Brain microvascular endothelial cell (primary cell): ENCODE data around the gene CNTLN.

Source experiments
- DNase-seq: peaks from one replicate; pipeline ENCODE4 v3.0.0-alpha.2; 2020
- H3K27ac ChIP-seq: fragments of 250-450 bp; sonication (Bioruptor Pico); 2 replicates; pipeline ENCODE4 v1.5.1; 2020; ENCODE audit warnings: mild to moderate bottlenecking, moderate library complexity
- H3K27me3 ChIP-seq: fragments of 250-450 bp; sonication (Bioruptor Pico); replicated peaks from 2 replicates; pipeline ENCODE4 v1.5.1; 2020; ENCODE audit warnings: mild to moderate bottlenecking
- H3K36me3 ChIP-seq: fragments of 250-450 bp; sonication (Bioruptor Pico); replicated peaks from 2 replicates; pipeline ENCODE4 v1.5.1; 2020; ENCODE audit warnings: mild to moderate bottlenecking
- H3K4me3 ChIP-seq: 2 replicates; pipeline ENCODE4 v1.5.1; 2011; ENCODE audit warnings: low read depth, mild to moderate bottlenecking, control low read depth, low read length, moderate library complexity
- CTCF ChIP-seq: IDR thresholded peaks from 2 replicates; pipeline ENCODE4 v1.5.1; 2011; ENCODE audit warnings: low read depth, mild to moderate bottlenecking, moderate library complexity, low read length, control low read depth, inconsistent platforms; ENCODE audit errors: missing control alignments
- in situ Hi-C: cut with HindIII; loops from 2 replicates; pipeline ENCODE4 v1.10.0; 2017; ENCODE audit warnings: low sequenced_read_pairs, low pct_ligation_motif_present

Gene CNTLN

DNA sequence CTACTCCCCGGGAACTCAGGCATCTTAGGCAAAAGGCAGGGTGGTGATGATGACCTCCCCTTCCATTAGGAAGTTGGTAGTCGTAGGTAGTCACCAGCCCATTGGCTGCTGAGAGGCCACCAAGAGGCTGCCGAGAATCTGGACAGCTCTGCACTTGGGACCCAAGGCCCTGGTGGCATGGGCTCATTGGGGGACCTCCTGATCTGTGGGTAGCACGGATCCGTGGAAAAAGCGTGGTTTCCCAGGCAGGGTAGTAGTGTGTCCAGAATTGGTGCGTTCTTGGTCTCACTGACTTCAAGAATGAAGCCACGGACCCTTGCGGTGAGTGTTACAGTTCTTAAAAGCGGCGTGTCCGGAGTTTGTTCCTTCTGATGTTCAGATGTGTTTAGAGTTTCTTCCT lies 158.8 kb downstream of the CNTLN start:
- Histone ChIP-seq H3K27me3 (no peaks in the 10 kb centered on the region), H3K4me3 (no peak overlapping the region), H3K27ac (no peak overlapping the region), H3K36me3 (no peaks in the 10 kb centered on the region)
- no peak for TF ChIP-seq CTCF
- in situ Hi-C loops: no loop called here
- DNase-seq: no peak

GRCh38 chr9:17294822-17295624 lies 160.2 kb downstream of the CNTLN start:
- Histone ChIP-seq H3K27me3 (no peaks in the 10 kb centered on the region), H3K36me3 (no peaks in the 10 kb centered on the region), H3K4me3 (no peak overlapping the region), H3K27ac (no peak overlapping the region)
- in situ Hi-C loops: no loop called here
- TF ChIP-seq CTCF: no peak
- no peak for DNase-seq

GRCh38 chr9:17315341-17315740 lies 180.5 kb downstream of the CNTLN start:
- in situ Hi-C loops: no loop called here
- DNase-seq: no peak
- no peaks in the 10 kb centered on the region for H3K36me3 ChIP-seq
- no peaks in the 10 kb centered on the region for H3K27me3 ChIP-seq
- no peak for TF ChIP-seq CTCF
- no peak overlapping the region for H3K4me3 ChIP-seq
- H3K27ac ChIP-seq: no peak overlapping the region

DNA sequence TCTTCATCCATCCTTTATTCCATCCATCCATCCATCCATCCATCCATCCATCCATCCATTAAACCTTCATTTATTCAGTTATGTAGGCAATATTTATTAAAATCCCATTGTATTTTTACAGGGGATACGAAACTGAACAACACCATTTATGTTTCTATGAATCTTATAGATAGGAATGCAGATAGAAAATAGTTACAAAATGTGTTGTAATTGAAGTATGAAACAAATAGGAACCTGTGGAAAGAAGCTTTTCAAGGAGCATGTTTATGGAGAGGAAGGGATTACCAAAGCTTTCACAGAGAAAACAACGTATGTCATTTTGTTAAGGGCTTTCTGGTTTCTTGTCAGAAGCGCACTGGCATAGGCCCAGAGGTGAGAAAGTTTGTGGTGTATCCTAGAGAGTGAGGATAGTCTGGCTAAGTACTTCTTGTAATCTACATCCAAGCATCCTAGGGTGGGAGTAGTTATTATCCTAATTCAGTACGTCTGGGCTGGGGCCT lies 184.0 kb downstream of the CNTLN start:
- Histone ChIP-seq H3K27ac (no peak overlapping the region), H3K27me3 (no peaks in the 10 kb centered on the region), H3K4me3 (no peak overlapping the region), H3K36me3 (no peaks in the 10 kb centered on the region)
- no peak for DNase-seq
- TF ChIP-seq CTCF: no peak
- in situ Hi-C loops: no loop called here

DNA sequence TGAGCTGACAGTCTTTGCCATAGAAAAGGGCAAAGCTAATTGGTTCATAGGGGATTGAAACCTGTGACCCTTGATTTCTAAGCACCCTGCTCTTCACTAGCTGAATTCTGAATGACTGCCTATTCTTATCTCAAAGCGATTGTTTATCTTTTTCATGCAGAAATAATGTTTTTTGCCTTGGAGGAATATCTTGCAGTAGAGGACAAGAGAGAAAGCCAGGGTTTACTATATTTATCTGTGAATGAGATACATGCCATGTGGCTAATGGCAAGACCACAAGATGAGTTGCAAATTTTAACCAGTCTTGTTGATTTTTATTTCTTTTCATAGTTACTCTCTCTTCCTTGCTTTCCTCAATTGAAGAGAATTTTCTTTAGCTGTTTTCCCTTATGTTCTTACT lies 185.0 kb downstream of the CNTLN start:
- H3K27me3 ChIP-seq: no peaks in the 10 kb centered on the region
- H3K36me3 ChIP-seq: no peaks in the 10 kb centered on the region
- in situ Hi-C loops: no loop called here
- no peak overlapping the region for H3K27ac ChIP-seq
- H3K4me3 ChIP-seq: no peak overlapping the region
- no peak for DNase-seq
- TF ChIP-seq CTCF: no peak
